ENCODE measurements around the gene SEMA5B.

DNA sequence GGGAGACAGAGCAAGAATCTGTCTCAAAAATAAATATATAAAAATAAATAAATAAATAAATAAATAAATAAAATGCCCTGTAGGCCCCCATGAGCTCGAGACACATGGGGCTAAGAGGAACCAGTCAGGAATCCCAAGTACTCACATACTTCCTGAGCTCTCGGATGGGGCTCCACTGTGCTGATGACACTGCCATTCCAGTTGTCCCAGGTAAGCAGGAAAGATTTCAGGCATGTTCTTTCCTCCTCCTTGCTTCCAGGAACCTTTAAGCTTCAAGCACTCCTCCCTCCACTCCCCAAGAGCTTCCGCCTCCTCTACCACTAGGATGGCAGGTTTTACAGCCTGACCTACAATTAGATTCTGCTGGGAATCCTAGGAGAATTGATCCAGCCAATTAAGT is 119.3 kb downstream of the SEMA5B start:
- TF ChIP-seq, protein P1, sequence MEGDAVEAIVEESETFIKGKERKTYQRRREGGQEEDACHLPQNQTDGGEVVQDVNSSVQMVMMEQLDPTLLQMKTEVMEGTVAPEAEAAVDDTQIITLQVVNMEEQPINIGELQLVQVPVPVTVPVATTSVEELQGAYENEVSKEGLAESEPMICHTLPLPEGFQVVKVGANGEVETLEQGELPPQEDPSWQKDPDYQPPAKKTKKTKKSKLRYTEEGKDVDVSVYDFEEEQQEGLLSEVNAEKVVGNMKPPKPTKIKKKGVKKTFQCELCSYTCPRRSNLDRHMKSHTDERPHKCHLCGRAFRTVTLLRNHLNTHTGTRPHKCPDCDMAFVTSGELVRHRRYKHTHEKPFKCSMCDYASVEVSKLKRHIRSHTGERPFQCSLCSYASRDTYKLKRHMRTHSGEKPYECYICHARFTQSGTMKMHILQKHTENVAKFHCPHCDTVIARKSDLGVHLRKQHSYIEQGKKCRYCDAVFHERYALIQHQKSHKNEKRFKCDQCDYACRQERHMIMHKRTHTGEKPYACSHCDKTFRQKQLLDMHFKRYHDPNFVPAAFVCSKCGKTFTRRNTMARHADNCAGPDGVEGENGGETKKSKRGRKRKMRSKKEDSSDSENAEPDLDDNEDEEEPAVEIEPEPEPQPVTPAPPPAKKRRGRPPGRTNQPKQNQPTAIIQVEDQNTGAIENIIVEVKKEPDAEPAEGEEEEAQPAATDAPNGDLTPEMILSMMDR (IDR thresholded peaks at IDR 0.05; ENCODE audit: insufficient read depth, low read depth, low read length) = no peak
- TF ChIP-seq EZH2 (IDR thresholded peaks at IDR 0.05; ENCODE audit: insufficient read depth, low read length) = no peak
